ENCODE results near the gene SEMA6A.

DNA sequence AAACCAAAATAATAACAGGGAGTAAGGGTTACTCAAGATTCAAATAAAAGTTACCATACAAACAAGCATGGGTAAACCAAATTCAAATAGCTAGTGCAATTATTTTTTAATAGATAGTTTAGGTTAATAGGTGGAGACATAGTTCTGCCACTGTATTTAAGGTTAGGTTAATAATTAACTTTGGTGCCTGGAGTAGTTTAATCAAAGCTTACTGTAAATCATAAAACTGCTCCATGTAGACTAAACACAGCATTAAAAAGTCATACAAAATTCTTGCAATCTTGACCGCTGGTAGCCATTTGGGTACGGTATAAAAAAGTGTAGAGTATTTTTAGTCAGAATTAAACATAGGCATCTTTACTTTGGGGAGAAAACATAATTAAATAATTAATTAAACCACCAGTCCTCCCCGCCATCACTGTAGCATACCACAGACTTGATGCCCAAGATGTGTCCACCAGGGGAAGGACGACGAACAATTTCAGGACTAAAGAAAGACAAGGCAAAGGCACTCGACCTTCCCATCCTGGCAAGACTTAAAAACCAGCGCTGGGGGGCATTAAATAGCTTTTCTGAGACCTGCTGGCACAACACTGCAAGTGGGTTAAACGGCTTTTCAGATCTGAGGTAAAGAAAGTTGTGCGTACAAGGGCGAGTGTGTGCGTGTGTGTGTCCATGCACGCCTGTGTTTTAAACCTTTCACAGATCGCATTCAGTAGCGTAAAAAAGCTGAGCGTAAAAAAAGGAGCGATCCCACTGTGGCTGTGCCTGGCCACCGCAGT lies 2.9 kb downstream of the SEMA6A start:
- TF ChIP-seq POLR2AphosphoS2 (conservative IDR thresholded peaks at IDR 0.05; ENCODE audit: low read length): no peak
- TF ChIP-seq CTCF (IDR thresholded peaks at IDR 0.05): no peak
- no peak for TF ChIP-seq HDAC2 (IDR thresholded peaks at IDR 0.05)
- no peak for TF ChIP-seq SREBF2 (IDR thresholded peaks at IDR 0.05)
- no peak for TF ChIP-seq RAD21 (conservative IDR thresholded peaks at IDR 0.05 in 1 of 2, IDR thresholded peaks at IDR 0.05 in 1 of 2)
- no peak for TF ChIP-seq RFX5 (IDR thresholded peaks at IDR 0.05)
- TF ChIP-seq POLR2A (IDR thresholded peaks at IDR 0.05; ENCODE audit: low read length): no peak
- TF ChIP-seq BCL3 (IDR thresholded peaks at IDR 0.05): no peak
- TF ChIP-seq, protein P1, sequence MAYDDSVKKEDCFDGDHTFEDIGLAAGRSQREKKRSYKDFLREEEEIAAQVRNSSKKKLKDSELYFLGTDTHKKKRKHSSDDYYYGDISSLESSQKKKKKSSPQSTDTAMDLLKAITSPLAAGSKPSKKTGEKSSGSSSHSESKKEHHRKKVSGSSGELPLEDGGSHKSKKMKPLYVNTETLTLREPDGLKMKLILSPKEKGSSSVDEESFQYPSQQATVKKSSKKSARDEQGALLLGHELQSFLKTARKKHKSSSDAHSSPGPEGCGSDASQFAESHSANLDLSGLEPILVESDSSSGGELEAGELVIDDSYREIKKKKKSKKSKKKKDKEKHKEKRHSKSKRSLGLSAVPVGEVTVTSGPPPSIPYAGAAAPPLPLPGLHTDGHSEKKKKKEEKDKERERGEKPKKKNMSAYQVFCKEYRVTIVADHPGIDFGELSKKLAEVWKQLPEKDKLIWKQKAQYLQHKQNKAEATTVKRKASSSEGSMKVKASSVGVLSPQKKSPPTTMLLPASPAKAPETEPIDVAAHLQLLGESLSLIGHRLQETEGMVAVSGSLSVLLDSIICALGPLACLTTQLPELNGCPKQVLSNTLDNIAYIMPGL (CRISPR knock-in tag; IDR thresholded peaks at IDR 0.05; ENCODE audit: borderline replicate concordance): no peak
- no peak for TF ChIP-seq RNF2 (IDR thresholded peaks at IDR 0.05; ENCODE audit: borderline replicate concordance, low read depth)
- TF ChIP-seq RCOR1 (IDR thresholded peaks at IDR 0.05; ENCODE audit: low read depth, low read length): no peak
- no peak for TF ChIP-seq TFCP2L1 (CRISPR knock-in tag; IDR thresholded peaks at IDR 0.05)
- TF ChIP-seq, protein P2, sequence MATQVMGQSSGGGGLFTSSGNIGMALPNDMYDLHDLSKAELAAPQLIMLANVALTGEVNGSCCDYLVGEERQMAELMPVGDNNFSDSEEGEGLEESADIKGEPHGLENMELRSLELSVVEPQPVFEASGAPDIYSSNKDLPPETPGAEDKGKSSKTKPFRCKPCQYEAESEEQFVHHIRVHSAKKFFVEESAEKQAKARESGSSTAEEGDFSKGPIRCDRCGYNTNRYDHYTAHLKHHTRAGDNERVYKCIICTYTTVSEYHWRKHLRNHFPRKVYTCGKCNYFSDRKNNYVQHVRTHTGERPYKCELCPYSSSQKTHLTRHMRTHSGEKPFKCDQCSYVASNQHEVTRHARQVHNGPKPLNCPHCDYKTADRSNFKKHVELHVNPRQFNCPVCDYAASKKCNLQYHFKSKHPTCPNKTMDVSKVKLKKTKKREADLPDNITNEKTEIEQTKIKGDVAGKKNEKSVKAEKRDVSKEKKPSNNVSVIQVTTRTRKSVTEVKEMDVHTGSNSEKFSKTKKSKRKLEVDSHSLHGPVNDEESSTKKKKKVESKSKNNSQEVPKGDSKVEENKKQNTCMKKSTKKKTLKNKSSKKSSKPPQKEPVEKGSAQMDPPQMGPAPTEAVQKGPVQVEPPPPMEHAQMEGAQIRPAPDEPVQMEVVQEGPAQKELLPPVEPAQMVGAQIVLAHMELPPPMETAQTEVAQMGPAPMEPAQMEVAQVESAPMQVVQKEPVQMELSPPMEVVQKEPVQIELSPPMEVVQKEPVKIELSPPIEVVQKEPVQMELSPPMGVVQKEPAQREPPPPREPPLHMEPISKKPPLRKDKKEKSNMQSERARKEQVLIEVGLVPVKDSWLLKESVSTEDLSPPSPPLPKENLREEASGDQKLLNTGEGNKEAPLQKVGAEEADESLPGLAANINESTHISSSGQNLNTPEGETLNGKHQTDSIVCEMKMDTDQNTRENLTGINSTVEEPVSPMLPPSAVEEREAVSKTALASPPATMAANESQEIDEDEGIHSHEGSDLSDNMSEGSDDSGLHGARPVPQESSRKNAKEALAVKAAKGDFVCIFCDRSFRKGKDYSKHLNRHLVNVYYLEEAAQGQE (IDR thresholded peaks at IDR 0.05): no peak
- no peak for TF ChIP-seq CHD2 (IDR thresholded peaks at IDR 0.05; ENCODE audit: low read length, partially characterized antibody)

All from A549 (cell line).